OCI-LY7 (cell line): ENCODE results near the gene NTRK3. TPM values are rescaled to one million over a fixed set of nuclear protein-coding genes. Genes with fewer than 3 reads are reported as not detected.
"Not testable (repeated sequence)": the region's sequence is repeated elsewhere in the genome, so short reads cannot be mapped to it uniquely, and the experiment has no call there.

ENCODE experiments used
- BruUV-seq: library from RNA; stranded (reverse); fragments of 400-500 nt; replicated peaks from 2 replicates; lab custom pipeline; 2021; lab: Mats Ljungman, UMichigan
- CTCF ChIA-PET: fragments of 300-600 bp; sonication (Branson Sonifier 250); formaldehyde crosslinking; loops from one replicate; lab custom pipeline; 2022; ENCODE audit warnings: antibody characterized with exemption; ENCODE audit not compliant: unreplicated experiment; lab: Charles Lee
- POLR2A ChIA-PET: fragments of 300-600 bp; sonication (Branson Sonifier 250); formaldehyde crosslinking; loops from one replicate; lab custom pipeline; 2022; ENCODE audit warnings: antibody characterized with exemption; lab: Charles Lee
- DNase-seq: peaks from one replicate; pipeline ENCODE4 v3.0.0-alpha.2; 2015; ENCODE audit warnings: low spot score
- H2AFZ ChIP-seq: fragments of 200-600 bp; sonication (generic), shearing (Covaris generic); 2 replicates; pipeline ENCODE4 v1.6.1; 2014; ENCODE audit warnings: mild to moderate bottlenecking, antibody characterized with exemption, low read length, moderate library complexity
- H3K27ac ChIP-seq: fragments of 200-600 bp; sonication (generic); 2 replicates; pipeline ENCODE4 v1.5.1; 2014; ENCODE audit warnings: mixed run types, low read depth, mild to moderate bottlenecking, moderate library complexity, low read length, inconsistent platforms; ENCODE audit not compliant: poor library complexity, severe bottlenecking
- H3K36me3 ChIP-seq: fragments of 200-600 bp; sonication (generic); 2 replicates; pipeline ENCODE4 v1.6.1; 2014; ENCODE audit warnings: mild to moderate bottlenecking, antibody characterized with exemption, low read length, moderate library complexity, mixed read lengths; ENCODE audit not compliant: insufficient read depth
- H3K4me1 ChIP-seq: fragments of 200-600 bp; sonication (generic); 2 replicates; pipeline ENCODE4 v1.5.1; 2014; ENCODE audit warnings: mild to moderate bottlenecking, low read length; ENCODE audit not compliant: insufficient read depth, poor library complexity, severe bottlenecking
- H3K4me2 ChIP-seq: fragments of 200-600 bp; sonication (generic); 2 replicates; pipeline ENCODE4 v1.6.1; 2014; ENCODE audit warnings: mild to moderate bottlenecking, low read length
- H3K4me3 ChIP-seq: fragments of 200-600 bp; sonication (generic); 2 replicates; pipeline ENCODE4 v1.5.1; 2014; ENCODE audit warnings: mild to moderate bottlenecking, low read depth, low read length; ENCODE audit not compliant: poor library complexity, severe bottlenecking
- H3K79me2 ChIP-seq: fragments of 200-600 bp; sonication (generic); 2 replicates; pipeline ENCODE4 v1.6.1; 2016; ENCODE audit warnings: low read depth, mild to moderate bottlenecking, low read length, moderate library complexity, mixed read lengths; ENCODE audit not compliant: insufficient read depth
- H3K9me2 ChIP-seq: fragments of 200-600 bp; sonication (generic); 2 replicates; pipeline ENCODE4 v1.6.1; 2016; ENCODE audit warnings: mild to moderate bottlenecking, low read length, mixed read lengths; ENCODE audit not compliant: insufficient read depth
- H3K9me3 ChIP-seq: fragments of 200-600 bp; sonication (generic); 2 replicates; pipeline ENCODE4 v1.6.1; 2014; ENCODE audit warnings: mild to moderate bottlenecking, mixed run types, low read length, mixed read lengths
- H4K20me1 ChIP-seq: fragments of 200-600 bp; sonication (generic); 2 replicates; pipeline ENCODE4 v1.6.1; 2014; ENCODE audit warnings: mild to moderate bottlenecking, antibody characterized with exemption, low read length, moderate library complexity, mixed read lengths; ENCODE audit not compliant: insufficient read depth
- EZH2phosphoT487 ChIP-seq: fragments of 200-600 bp; sonication (generic); IDR thresholded peaks from 2 replicates; pipeline ENCODE4 v1.6.1; 2018; ENCODE audit warnings: low read depth, borderline replicate concordance, mild to moderate bottlenecking, mixed run types, antibody characterized with exemption, low read length, moderate library complexity, mixed read lengths
- intact Hi-C: fragments of 100-400 bp; cut with micrococcal nuclease; formaldehyde crosslinking; loops from one replicate; pipeline ENCODE4 v1.10.0; 2022; ENCODE audit not compliant: unreplicated experiment
- total RNA-seq, 2 experiments: library from RNA; depleted of rRNA in 1 of 2; stranded (reverse); fragments of >200 nt in 1 of 2; shearing (Covaris generic) in 1 of 2; gene quantifications; 2 replicates each; pipeline ENCODE4 v1.2.3, GENCODE V29; 2014 to 2022
- TF ChIP-seq, protein P1 (sequence below): fragments of 200-600 bp; sonication (generic); conservative IDR thresholded peaks from 2 replicates; pipeline ENCODE4 v1.5.1; 2014; ENCODE audit warnings: mild to moderate bottlenecking, antibody characterized with exemption, low read length, moderate library complexity, mixed read lengths

NTRK3 gene
- total RNA-seq, 2 experiments from 2014 or later: 0.50 to 2.5 TPM

DNA sequence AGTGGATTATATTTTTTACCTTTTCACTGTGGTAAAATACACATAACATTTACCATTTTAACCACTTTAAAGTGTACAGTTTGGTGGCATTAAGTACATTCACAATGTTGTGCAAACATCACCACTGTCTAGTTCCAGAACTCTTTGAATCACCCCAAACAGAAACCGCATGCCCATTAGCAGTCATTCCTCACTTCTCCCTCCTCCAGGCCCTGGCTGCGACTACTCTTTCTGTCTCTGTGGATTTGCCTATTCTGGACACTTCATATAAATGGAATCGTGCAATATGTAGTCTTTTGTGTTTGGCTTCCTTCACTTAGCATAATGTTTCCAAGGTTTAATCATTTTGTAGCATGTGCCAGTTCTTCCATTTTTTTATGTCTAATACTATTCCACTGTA lies 409.8 kb downstream of the NTRK3 start:
- Histone ChIP-seq H3K79me2 (no peaks in the 10 kb centered on the region), H2AFZ (no peak overlapping the region), H3K4me1 (no peaks in the 10 kb centered on the region), H3K4me2 (no peak overlapping the region), H3K27ac (no peak overlapping the region), H3K36me3 (no peaks in the 10 kb centered on the region), H3K9me3 (no peaks in the 10 kb centered on the region), H3K9me2 (no peaks in the 10 kb centered on the region), H3K4me3 (no peak overlapping the region), H4K20me1 (no peaks in the 10 kb centered on the region)
- no peak for DNase-seq
- TF ChIP-seq, protein P1, sequence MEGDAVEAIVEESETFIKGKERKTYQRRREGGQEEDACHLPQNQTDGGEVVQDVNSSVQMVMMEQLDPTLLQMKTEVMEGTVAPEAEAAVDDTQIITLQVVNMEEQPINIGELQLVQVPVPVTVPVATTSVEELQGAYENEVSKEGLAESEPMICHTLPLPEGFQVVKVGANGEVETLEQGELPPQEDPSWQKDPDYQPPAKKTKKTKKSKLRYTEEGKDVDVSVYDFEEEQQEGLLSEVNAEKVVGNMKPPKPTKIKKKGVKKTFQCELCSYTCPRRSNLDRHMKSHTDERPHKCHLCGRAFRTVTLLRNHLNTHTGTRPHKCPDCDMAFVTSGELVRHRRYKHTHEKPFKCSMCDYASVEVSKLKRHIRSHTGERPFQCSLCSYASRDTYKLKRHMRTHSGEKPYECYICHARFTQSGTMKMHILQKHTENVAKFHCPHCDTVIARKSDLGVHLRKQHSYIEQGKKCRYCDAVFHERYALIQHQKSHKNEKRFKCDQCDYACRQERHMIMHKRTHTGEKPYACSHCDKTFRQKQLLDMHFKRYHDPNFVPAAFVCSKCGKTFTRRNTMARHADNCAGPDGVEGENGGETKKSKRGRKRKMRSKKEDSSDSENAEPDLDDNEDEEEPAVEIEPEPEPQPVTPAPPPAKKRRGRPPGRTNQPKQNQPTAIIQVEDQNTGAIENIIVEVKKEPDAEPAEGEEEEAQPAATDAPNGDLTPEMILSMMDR: no peak
- TF ChIP-seq EZH2phosphoT487: no peak
- CTCF ChIA-PET: no interaction called here
- intact Hi-C loops: no loop called here
- POLR2A ChIA-PET: no interaction called here
- no TSS peak for BruUV-seq

DNA sequence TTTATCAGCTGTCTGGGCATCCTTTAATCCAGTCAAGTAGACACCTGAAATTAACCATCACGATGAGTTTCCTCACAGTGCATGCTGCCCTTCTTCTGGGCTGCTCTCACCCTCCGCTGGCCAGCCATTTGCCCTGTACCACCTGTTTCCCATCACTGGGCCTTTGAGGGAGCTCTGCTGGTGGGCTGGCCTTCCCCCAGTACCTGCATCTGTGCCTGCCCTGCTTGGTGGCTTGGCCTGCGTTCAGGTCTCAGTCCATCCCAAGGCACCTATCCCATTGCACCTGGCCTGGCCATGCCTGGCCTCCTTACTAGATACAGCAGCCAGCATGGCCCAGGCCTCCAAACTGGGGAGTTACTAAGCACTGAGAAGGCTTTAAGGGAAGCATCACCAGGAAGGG lies 413.2 kb downstream of the NTRK3 start:
- CTCF ChIA-PET: no interaction called here
- H4K20me1 ChIP-seq: no peaks in the 10 kb centered on the region
- TF ChIP-seq, protein P1: no peak
- TF ChIP-seq EZH2phosphoT487: no peak
- H3K36me3 ChIP-seq: no peaks in the 10 kb centered on the region
- H3K27ac ChIP-seq: no peak overlapping the region
- POLR2A ChIA-PET: no interaction called here
- H3K79me2 ChIP-seq: no peaks in the 10 kb centered on the region
- no peaks in the 10 kb centered on the region for H3K4me1 ChIP-seq
- H3K4me2 ChIP-seq: no peak overlapping the region
- H2AFZ ChIP-seq: no peak overlapping the region
- no peaks in the 10 kb centered on the region for H3K9me3 ChIP-seq
- intact Hi-C loops: no loop called here
- H3K9me2 ChIP-seq: no peaks in the 10 kb centered on the region
- H3K4me3 ChIP-seq: no peak overlapping the region
- no peak for DNase-seq
- BruUV-seq: no TSS peak

DNA sequence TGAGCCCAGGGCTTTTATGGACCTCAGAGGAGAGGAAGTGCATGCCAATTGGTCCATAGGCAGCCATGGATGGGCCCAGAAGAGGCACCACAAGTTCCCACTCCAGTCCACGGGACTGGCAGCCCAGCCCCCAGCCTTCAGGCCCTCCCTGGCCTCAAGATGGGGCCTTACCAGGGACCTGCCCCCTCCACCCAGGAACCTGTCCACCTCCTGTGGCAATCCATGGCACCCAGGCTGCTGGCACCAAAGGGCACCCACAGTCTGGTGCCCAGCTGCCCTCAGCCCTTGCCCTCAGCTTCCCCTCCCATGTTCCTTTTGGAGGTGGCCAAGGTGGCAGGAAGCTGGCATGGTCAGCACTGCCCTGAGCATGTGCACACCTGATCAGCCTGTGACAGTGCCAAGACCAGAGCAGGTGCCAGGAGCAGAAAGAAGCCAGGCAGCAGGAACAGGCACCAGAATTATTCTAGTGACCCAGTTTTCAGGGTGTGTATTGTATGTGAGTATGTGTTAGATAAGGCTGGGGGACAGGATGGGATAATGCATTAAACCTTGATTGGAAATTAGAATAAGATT lies 415.0 kb downstream of the NTRK3 start:
- H3K4me2 ChIP-seq: no peak overlapping the region
- CTCF ChIA-PET: no interaction called here
- H3K9me2 ChIP-seq: no peaks in the 10 kb centered on the region
- no peak for TF ChIP-seq EZH2phosphoT487
- TF ChIP-seq, protein P1: no peak
- POLR2A ChIA-PET: no interaction called here
- intact Hi-C loops: no loop called here
- DNase-seq: no peak
- H3K4me3 ChIP-seq: no peak overlapping the region
- no peaks in the 10 kb centered on the region for H3K9me3 ChIP-seq
- H3K4me1 ChIP-seq: no peaks in the 10 kb centered on the region
- no peaks in the 10 kb centered on the region for H3K36me3 ChIP-seq
- H2AFZ ChIP-seq: no peak overlapping the region
- H3K27ac ChIP-seq: no peak overlapping the region
- no peaks in the 10 kb centered on the region for H4K20me1 ChIP-seq
- H3K79me2 ChIP-seq: no peaks in the 10 kb centered on the region
- no TSS peak for BruUV-seq

DNA sequence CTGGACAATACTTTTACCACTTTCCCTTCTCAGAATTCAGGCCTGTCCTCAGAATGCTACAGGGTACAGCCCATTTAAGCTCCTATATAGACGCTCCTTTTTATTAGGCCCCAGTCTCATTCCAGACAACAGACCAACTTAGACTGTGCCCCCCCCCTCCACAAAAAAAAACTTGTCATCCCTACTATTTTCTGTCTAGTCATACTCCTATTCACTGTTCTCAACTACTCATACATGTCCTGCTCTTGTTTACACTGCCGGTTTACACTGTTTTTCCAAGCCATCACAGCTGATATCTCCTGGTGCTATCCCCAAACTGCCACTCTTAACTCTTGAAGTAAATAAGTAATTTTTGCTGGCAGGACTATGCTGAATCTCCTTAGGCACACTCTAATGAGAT lies 420.7 kb downstream of the NTRK3 start:
- POLR2A ChIA-PET, DNase-seq, H3K27ac ChIP-seq, H3K9me2 ChIP-seq, BruUV-seq, CTCF ChIA-PET, H3K36me3 ChIP-seq, H3K9me3 ChIP-seq, H4K20me1 ChIP-seq, H3K79me2 ChIP-seq, H2AFZ ChIP-seq, H3K4me1 ChIP-seq, intact Hi-C loops, H3K4me3 ChIP-seq, H3K4me2 ChIP-seq: not testable (repeated sequence)
